HG02981 (cell line): ENCODE results near the gene EMX1.
A peak's percentile ranks its signal among the peaks of the same experiment; 100 is the strongest.

Source experiments
- ATAC-seq: cut with Tn5 transposase; IDR thresholded peaks from one replicate; pipeline ENCODE4 v1.9.1; 2021; ENCODE audit warnings: mild to moderate bottlenecking, moderate library complexity; ENCODE audit not compliant: unreplicated experiment

Gene EMX1

GRCh38 chr2:72956050-72956395, 38.7 kb downstream of the EMX1 start:
- no peak for ATAC-seq

DNA sequence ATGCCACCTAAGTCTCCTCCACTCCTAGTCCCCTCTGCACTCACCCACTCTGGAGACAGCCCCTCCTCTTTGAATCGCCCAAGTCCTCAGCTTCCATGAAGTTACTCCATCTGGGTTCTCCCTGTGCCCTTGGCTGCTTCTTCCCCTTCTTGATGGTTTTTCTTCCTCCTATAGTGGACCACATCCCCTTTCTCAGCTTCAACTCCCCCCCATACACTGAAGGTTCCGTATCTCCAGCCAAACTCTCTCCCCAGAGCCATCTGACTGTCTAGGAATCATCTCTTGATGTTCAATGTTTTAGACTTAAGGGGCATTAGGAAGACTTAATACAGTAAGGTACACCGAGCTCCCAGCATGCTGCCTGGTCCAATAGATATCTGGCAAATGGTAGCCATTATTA, 39.6 kb downstream of the EMX1 start:
- no peak for ATAC-seq

- ATAC-seq, result no peak
Measured at GRCh38 chr2:72958542-72959385, 41.4 kb downstream of the EMX1 start.

DNA sequence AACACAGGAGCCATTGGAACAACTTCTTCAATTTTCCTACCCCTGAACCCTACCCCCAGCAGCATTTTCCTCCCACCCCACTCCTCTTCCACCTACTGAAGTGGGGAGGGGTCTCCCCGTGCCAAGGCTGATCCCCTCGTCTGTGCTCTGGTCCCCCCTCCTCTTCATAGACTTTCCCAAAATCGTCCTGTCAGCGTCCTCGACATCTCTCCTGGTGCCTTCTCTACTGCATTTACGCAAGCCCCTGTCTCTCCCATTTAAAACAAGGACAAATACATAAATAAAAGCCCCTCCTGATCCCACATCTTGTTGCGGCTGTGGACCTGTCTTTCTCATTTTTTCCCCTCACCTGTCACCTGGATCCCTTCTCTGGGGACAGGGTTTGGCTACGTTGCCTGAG, 42.2 kb downstream of the EMX1 start:
- ATAC-seq, result no peak

DNA sequence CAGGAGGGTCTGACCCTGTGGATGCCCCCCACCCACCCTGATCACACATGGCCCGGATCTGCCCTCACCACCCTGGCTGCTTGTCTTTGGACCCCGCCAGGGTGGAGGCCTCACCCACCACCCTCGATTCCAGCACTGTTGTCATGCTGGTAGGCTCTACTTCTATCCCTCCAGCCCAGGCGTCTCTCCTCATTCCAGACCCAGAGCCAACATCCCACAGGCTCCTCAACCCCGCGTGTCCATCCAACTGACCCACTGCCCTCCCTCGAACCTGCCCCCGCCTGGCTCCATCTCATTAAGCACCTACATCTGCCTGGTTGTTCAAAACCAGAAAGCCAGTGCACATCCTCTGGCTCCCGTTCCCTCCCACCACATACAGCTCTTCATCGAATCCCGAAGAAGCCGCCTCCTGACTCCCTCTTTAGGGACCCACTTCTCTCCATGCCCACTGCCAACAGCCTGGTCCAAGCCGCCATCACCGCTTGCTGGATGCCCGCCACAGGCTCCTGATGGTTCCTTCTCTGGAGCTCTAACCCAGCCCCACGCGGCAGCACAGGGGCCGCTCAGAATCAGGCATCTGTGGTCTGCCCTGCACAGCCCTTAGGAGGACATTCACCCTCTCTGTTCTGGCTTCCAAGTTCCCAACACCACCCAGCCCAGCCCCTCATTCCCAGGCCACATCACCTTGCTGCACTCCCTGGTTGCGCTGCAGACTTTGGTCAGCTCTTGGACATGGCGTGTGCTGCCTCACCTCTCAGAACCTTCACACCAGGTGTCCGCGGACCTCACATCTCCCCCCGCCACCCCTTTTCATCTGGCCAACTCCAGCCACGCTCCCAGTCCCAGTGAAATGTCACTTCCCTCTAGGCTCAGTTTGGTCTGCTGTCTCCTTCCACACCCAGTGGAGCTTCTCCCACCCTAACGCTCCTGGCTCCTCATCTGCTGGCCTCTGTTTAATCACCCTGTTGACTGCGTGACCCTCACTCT, 43.0 kb downstream of the EMX1 start:
- ATAC-seq, result no peak

DNA sequence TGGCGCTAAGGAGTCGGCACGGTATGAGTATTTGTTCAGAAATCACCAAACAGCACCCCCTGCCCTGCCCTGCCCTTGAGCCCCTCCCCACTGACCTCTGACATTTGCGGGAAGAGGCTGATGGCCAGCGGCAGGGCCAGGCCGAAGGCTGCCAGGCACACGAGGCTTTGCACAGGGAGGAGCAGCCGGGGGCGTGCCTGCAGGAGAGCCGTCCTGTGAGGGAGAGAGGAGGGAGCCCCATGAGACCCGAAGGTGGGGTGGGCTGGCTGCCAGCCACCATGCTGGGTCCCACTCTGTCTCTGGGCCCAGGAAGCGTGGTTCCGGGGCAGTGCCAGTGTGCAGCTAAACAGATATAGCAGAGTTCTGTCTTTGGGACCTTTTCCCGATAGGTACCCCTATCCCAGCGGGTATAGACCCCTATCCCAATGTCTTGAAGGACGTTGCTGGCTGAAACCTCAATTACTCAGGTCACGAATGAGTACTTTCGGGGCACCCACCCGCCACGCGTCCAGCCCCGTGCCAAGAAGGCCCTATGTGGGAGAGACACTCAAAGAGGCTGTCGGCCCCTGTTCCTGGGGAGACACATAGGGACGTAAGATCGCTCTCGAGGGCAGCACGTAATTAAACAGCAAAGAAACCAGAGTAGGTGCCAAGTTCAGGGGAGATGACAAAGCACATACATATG, 43.9 kb downstream of the EMX1 start:
- no peak for ATAC-seq

- no peak for ATAC-seq
Measured at GRCh38 chr2:72961853-72962468, 44.6 kb downstream of the EMX1 start.

DNA sequence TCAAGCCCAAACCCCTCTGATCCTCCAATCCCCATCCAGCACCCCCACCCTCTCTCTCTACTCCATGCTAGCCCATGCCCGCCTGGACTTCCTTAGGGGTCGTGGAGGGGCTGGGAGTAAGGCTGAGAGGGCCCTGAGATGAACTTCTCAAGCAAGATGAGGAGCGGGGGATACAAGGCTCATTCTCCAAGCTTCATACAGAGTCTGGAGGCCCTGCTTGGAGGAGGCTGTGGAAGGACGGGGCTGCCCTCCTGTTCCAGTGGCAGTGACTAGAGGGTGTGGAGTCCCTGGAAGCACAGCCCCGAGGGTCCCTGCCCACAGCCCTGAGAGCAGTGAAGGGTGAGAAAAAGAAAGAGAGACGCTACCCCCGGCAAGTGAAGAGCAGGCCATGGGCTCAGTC, 45.6 kb downstream of the EMX1 start:
- ATAC-seq, result no peak

DNA sequence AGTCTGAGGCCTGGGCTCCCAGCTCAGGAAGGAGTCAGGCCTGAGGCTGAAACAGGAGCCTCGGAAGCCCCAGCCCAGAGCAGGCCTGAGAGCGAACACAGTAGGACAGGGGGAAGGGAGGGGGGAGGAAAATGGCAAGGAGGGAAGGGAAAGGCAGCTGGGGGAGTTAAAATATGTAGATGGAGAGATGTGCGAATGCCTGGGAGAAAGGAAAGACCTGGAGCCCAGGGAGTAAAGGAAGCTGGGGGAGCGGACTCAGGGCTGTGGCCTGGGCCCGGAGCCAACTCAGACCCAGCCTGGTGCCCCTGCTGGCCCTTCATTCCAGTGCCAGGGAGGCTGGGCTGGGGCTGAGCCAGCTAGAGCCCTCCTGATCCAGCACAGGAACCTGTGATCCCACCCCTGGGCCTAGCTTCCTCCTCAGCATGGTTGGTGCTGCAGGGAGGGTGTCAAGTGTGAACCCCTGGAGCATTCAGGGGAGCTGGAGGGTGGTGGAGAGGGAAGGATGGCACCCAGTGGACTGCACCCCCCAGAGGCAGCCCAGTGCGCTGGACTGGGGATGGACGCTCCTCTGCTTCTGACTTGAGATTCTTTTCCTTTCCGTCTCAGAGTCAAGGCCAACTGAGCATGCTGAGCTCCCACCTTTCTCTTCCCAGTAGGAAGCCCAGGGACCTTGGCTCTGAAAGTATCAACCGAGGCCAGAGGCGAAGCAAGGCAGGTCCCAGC, 46.3 kb downstream of the EMX1 start:
- no peak for ATAC-seq

- ATAC-seq, result no peak
Measured at GRCh38 chr2:72964146-72964525, 46.8 kb downstream of the EMX1 start.

DNA sequence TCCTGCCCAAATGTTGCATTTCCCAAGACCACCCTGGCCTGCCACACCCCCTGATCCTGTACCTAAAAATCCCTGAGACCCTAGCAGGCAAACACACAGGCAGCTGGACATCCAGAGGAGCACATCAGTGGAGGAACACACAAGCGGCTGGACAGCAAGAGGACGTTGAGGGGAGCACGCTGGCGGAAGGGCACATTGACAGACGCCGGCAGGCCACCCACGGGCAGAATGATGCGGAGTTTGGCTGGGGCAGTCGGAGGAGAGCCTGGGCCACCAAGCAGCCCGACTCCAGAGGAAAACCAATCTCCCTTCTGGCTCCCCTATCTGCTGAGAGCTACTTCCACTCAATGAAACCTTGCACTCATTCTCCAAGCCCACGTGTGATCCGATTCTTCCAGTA, 47.7 kb downstream of the EMX1 start:
- no peak for ATAC-seq

- no peak for ATAC-seq
Measured at GRCh38 chr2:72965770-72966450, 48.6 kb downstream of the EMX1 start.

GRCh38 chr2:72968286-72968685, 51.0 kb downstream of the EMX1 start:
- ATAC-seq, result no peak

GRCh38 chr2:72969706-72970105, 52.4 kb downstream of the EMX1 start:
- no peak for ATAC-seq

DNA sequence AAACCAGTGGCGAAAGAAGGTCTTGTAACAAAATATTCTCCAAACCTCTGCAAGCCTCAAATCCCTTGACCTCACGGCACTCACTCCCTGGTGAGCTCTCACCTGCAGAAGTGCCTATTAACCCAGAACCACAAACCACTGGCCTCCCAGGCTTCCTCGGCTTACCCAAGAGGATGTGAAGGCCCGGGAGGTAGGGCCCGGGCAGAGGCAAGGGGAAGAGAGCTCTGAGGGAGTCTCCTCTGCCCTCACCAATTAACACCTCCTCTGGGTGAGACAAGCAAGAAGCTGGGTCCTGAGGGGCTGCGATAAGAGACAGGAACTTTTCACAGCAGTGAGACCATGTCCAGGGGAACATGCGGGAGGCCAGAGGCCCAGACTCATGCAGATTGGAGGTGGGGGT, 53.7 kb downstream of the EMX1 start:
- ATAC-seq, result no peak

DNA sequence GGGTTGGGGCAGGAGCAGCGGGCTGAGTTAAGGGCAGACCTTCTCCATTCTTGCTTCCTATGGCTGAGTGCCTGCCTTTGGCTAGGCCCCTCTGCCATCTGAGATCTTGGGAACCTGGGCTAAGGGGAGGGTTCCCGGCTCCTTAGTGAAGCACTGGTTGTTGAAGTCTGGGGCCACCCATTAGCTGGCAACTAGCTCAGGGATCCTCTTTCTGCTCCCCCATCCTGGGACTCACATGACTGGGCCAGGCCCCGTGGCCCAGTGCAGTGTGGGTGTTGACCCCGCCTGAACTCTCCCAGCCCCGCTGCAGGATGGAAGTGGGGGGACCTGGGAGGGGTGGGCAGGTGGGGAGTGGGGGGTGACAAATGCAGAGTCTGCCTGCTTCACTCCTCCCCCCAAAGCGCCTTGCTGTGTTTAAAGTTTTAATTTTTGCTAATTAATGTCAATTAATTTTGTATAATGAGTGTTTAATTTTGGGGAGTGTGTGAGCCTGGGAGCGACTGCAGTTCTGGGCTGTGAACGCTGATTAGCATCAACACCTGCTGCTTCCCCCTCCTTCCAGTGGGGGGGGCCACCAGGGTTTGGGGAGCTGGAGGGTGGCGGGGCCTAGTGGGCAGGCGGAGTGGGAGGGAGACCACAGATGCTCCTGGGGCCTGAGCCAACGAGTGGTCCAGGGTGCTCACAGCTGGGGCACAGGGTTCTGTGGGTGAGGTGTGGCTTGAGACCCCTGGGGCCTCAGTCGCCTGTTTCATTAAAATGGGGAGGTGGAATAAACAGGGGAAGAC, 55.2 kb downstream of the EMX1 start:
- no peak for ATAC-seq

DNA sequence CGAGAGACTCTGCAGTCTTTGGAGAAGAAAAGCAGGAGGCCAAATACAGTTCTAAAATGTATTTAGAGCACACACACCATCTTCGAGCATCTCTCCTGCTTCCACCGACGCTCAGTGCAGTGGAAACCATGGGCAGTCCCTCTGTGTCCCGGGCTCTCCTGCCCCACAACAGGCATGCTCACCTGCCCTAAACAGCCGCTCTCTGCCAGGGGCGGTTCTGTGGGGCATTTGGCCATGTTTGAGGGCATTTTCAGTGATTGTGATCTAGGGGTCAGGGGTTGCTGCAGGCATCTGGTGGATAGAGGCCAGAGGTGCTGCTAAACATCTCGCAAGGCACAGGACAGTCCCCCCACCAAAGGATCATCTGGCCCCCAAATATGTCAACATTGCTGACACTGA, 55.8 kb downstream of the EMX1 start:
- ATAC-seq, result no peak

- ATAC-seq, result peak; percentile 87
Measured at GRCh38 chr2:72973566-72974435, 56.5 kb downstream of the EMX1 start.
